GM23338 (cell line): Measurements from ENCODE around the gene VSIG10L. TPM values are rescaled to one million over a fixed set of nuclear protein-coding genes. Genes with fewer than 3 reads are reported as not detected.

Source experiments
- ATAC-seq: fragments of 200-7000 bp; cut with Tn5 transposase; 3 replicates; pipeline ENCODE4 v1.9.1; 2020
- DNase-seq: peaks from one replicate; pipeline ENCODE4 v3.0.0-alpha.2; 2015; ENCODE audit warnings: low spot score
- H2AFZ ChIP-seq: fragments of 200-600 bp; sonication (generic); 2 replicates; pipeline ENCODE4 v1.8.0; 2016; ENCODE audit warnings: antibody characterized with exemption, mild to moderate bottlenecking, moderate library complexity
- H3F3A ChIP-seq: fragments of 200-600 bp; sonication (generic); replicated peaks from 2 replicates; pipeline ENCODE4 v1.8.0; 2017; ENCODE audit warnings: antibody characterized with exemption, mixed run types, low read depth
- H3K27ac ChIP-seq: fragments of 200-600 bp; sonication (generic); 2 replicates; pipeline ENCODE4 v1.6.1; 2016; ENCODE audit warnings: low read depth
- H3K27me3 ChIP-seq: fragments of 200-600 bp; sonication (generic); 2 replicates; pipeline ENCODE4 v1.8.0; 2016; ENCODE audit warnings: mild to moderate bottlenecking, mixed run types, moderate library complexity; ENCODE audit not compliant: insufficient read depth
- H3K36me3 ChIP-seq: fragments of 200-600 bp; sonication (generic); 2 replicates; pipeline ENCODE4 v1.8.0; 2016; ENCODE audit warnings: mild to moderate bottlenecking; ENCODE audit not compliant: insufficient read depth
- H3K4me1 ChIP-seq: fragments of 200-600 bp; sonication (generic); 2 replicates; pipeline ENCODE4 v1.8.0; 2016; ENCODE audit warnings: mild to moderate bottlenecking, moderate library complexity; ENCODE audit not compliant: insufficient read depth
- H3K4me2 ChIP-seq: fragments of 200-600 bp; sonication (generic); 2 replicates; pipeline ENCODE4 v1.7.1; 2017; ENCODE audit warnings: mixed run types
- H3K4me3 ChIP-seq: fragments of 200-600 bp; sonication (generic); 2 replicates; pipeline ENCODE4 v1.6.1; 2016; ENCODE audit warnings: mixed run types
- H3K79me2 ChIP-seq: fragments of 200-600 bp; sonication (generic); replicated peaks from 2 replicates; pipeline ENCODE4 v1.8.0; 2017; ENCODE audit warnings: mild to moderate bottlenecking; ENCODE audit not compliant: insufficient read depth
- H3K9me2 ChIP-seq: fragments of 200-600 bp; sonication (generic); 2 replicates; pipeline ENCODE4 v1.8.0; 2017; ENCODE audit not compliant: insufficient read depth
- H4K20me1 ChIP-seq: fragments of 200-600 bp; sonication (generic); replicated peaks from 2 replicates; pipeline ENCODE4 v1.8.0; 2017; ENCODE audit warnings: mild to moderate bottlenecking; ENCODE audit not compliant: insufficient read depth
- H3K27ac Mint-ChIP-seq: 2 replicates; pipeline ENCODE4 v1.8.0; 2020; ENCODE audit warnings: inconsistent platforms, mild to moderate bottlenecking, moderate library complexity, mixed read lengths
- H3K27me3 Mint-ChIP-seq: 3 replicates; pipeline ENCODE4 v1.8.0; 2022; ENCODE audit warnings: low read depth, mild to moderate bottlenecking, moderate library complexity, mixed read lengths, inconsistent platforms; ENCODE audit not compliant: insufficient read depth, poor library complexity
- H3K36me3 Mint-ChIP-seq: 3 replicates; pipeline ENCODE4 v1.8.0; 2021; ENCODE audit warnings: low read depth, mild to moderate bottlenecking, inconsistent platforms, moderate library complexity, mixed read lengths
- H3K4me1 Mint-ChIP-seq: 3 replicates; pipeline ENCODE4 v1.8.0; 2020; ENCODE audit warnings: mild to moderate bottlenecking, inconsistent platforms, mixed read lengths
- H3K4me3 Mint-ChIP-seq: 3 replicates; pipeline ENCODE4 v1.8.0; 2021; ENCODE audit warnings: moderate library complexity, mild to moderate bottlenecking, inconsistent platforms, mixed read lengths
- H3K9me3 Mint-ChIP-seq: 3 replicates; pipeline ENCODE4 v1.8.0; 2020; ENCODE audit warnings: moderate library complexity, mild to moderate bottlenecking, inconsistent platforms, mixed read lengths
- CREB1 ChIP-seq: fragments of 250-450 bp; sonication (Bioruptor Pico); IDR thresholded peaks from 2 replicates; pipeline ENCODE4 v1.5.0; 2020; ENCODE audit warnings: low read depth, mild to moderate bottlenecking, moderate library complexity
- EZH2 ChIP-seq: fragments of 200-600 bp; sonication (generic); IDR thresholded peaks from one replicate; pipeline ENCODE4 v1.8.0; 2017; ENCODE audit warnings: antibody characterized with exemption, mild to moderate bottlenecking, low read depth; ENCODE audit not compliant: unreplicated experiment
- EZH2phosphoT487 ChIP-seq: fragments of 200-600 bp; sonication (generic); IDR thresholded peaks from one replicate; pipeline ENCODE4 v1.8.1; 2018; ENCODE audit warnings: antibody characterized with exemption; ENCODE audit not compliant: unreplicated experiment
- JUNB ChIP-seq: IDR thresholded peaks from one replicate; pipeline ENCODE4 v1.6.1; 2016; ENCODE audit warnings: antibody characterized with exemption; ENCODE audit not compliant: unreplicated experiment
- NANOG ChIP-seq: IDR thresholded peaks from 2 replicates; pipeline ENCODE4 v1.6.1; 2016; ENCODE audit warnings: antibody characterized with exemption, borderline replicate concordance
- POLR2AphosphoS5 ChIP-seq: IDR thresholded peaks from 2 replicates; pipeline ENCODE4 v1.6.1; 2016; ENCODE audit warnings: antibody characterized with exemption, low read depth
- STAT1 ChIP-seq: IDR thresholded peaks from one replicate; pipeline ENCODE4 v1.6.1; 2016; ENCODE audit warnings: antibody characterized with exemption; ENCODE audit not compliant: unreplicated experiment
- ZNF114 ChIP-seq: fragments of 250-450 bp; sonication (Bioruptor Pico); IDR thresholded peaks from 2 replicates; pipeline ENCODE4 v1.5.0; 2020; ENCODE audit warnings: mild to moderate bottlenecking, moderate library complexity
- ZNF331 ChIP-seq: fragments of 250-450 bp; sonication (Bioruptor Pico); IDR thresholded peaks from 2 replicates; pipeline ENCODE4 v1.5.0; 2020; ENCODE audit warnings: low read depth, mild to moderate bottlenecking, moderate library complexity
- polyA plus RNA-seq: library from polyadenylated mRNA; unstranded; fragments of >200 nt; fragmentation: Nextera tagmentation; extraction: Ambion mirVana; gene quantifications from 2 replicates; pipeline ENCODE4 v1.2.1, GENCODE V29; 2016
- total RNA-seq: library from RNA; depleted of rRNA; stranded (reverse); fragments of >200 nt; shearing (Covaris generic); gene quantifications from 2 replicates; pipeline ENCODE4 v1.2.3, GENCODE V29; 2014
- TF ChIP-seq, protein P1 (sequence below): fragments of 250-450 bp; sonication (Bioruptor Pico); IDR thresholded peaks from 2 replicates; pipeline ENCODE4 v1.5.0; 2020; ENCODE audit warnings: mild to moderate bottlenecking, moderate library complexity
- TF ChIP-seq, protein P2 (sequence below): IDR thresholded peaks from one replicate; pipeline ENCODE4 v1.6.1; 2018; ENCODE audit warnings: antibody characterized with exemption; ENCODE audit not compliant: unreplicated experiment
- TF ChIP-seq, protein P3 (sequence below): IDR thresholded peaks from 2 replicates; pipeline ENCODE4 v1.6.1; 2016; ENCODE audit warnings: antibody characterized with exemption
- TF ChIP-seq, protein P4 (sequence below), 2 experiments: fragments of 200-600 bp in 1 of 2; sonication (generic) in 1 of 2; conservative IDR thresholded peaks; 2 replicates each; pipeline versions ENCODE4 v1.5.1 to v1.6.1; 2016 to 2017; ENCODE audit warnings: antibody characterized with exemption in 2 of 2, low read depth in 2 of 2, mild to moderate bottlenecking in 2 of 2, moderate library complexity in 1 of 2

Gene VSIG10L
- total and polyA plus RNA-seq, 2 experiments from 2014 or later: 9.6 to 10.4 TPM

DNA sequence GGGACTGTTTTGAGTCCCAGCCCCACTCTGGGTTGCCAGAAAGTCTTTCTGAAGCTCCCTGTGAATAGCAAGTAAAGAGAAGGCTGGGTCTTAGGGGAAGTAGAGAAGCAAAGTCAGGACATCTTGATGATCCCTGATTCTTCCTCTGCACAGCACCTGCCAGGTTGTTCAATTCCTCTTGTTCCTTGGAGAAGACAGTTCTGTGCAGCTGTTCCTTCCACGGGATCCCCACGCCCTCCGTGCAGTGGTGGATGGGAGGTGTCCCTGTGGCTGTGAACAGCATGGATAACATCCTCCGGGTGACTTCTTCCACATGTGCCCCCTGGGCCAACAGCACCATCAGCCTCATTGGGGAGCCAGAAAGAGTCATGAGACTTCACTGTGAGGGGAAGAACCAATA is 59.6 kb downstream of the VSIG10L start:
- Histone ChIP-seq H3K27me3 (no peaks in the 10 kb centered on the region), H3F3A (no peaks in the 10 kb centered on the region), H3K4me3 (no peak overlapping the region), H3K4me2 (no peak overlapping the region), H3K79me2 (no peaks in the 10 kb centered on the region), H4K20me1 (no peaks in the 10 kb centered on the region), H3K4me1 (no peaks in the 10 kb centered on the region), H2AFZ (no peak overlapping the region), H3K9me2 (no peaks in the 10 kb centered on the region), H3K36me3 (no peaks in the 10 kb centered on the region), H3K27ac (no peak overlapping the region)
- TF ChIP-seq, protein P1, sequence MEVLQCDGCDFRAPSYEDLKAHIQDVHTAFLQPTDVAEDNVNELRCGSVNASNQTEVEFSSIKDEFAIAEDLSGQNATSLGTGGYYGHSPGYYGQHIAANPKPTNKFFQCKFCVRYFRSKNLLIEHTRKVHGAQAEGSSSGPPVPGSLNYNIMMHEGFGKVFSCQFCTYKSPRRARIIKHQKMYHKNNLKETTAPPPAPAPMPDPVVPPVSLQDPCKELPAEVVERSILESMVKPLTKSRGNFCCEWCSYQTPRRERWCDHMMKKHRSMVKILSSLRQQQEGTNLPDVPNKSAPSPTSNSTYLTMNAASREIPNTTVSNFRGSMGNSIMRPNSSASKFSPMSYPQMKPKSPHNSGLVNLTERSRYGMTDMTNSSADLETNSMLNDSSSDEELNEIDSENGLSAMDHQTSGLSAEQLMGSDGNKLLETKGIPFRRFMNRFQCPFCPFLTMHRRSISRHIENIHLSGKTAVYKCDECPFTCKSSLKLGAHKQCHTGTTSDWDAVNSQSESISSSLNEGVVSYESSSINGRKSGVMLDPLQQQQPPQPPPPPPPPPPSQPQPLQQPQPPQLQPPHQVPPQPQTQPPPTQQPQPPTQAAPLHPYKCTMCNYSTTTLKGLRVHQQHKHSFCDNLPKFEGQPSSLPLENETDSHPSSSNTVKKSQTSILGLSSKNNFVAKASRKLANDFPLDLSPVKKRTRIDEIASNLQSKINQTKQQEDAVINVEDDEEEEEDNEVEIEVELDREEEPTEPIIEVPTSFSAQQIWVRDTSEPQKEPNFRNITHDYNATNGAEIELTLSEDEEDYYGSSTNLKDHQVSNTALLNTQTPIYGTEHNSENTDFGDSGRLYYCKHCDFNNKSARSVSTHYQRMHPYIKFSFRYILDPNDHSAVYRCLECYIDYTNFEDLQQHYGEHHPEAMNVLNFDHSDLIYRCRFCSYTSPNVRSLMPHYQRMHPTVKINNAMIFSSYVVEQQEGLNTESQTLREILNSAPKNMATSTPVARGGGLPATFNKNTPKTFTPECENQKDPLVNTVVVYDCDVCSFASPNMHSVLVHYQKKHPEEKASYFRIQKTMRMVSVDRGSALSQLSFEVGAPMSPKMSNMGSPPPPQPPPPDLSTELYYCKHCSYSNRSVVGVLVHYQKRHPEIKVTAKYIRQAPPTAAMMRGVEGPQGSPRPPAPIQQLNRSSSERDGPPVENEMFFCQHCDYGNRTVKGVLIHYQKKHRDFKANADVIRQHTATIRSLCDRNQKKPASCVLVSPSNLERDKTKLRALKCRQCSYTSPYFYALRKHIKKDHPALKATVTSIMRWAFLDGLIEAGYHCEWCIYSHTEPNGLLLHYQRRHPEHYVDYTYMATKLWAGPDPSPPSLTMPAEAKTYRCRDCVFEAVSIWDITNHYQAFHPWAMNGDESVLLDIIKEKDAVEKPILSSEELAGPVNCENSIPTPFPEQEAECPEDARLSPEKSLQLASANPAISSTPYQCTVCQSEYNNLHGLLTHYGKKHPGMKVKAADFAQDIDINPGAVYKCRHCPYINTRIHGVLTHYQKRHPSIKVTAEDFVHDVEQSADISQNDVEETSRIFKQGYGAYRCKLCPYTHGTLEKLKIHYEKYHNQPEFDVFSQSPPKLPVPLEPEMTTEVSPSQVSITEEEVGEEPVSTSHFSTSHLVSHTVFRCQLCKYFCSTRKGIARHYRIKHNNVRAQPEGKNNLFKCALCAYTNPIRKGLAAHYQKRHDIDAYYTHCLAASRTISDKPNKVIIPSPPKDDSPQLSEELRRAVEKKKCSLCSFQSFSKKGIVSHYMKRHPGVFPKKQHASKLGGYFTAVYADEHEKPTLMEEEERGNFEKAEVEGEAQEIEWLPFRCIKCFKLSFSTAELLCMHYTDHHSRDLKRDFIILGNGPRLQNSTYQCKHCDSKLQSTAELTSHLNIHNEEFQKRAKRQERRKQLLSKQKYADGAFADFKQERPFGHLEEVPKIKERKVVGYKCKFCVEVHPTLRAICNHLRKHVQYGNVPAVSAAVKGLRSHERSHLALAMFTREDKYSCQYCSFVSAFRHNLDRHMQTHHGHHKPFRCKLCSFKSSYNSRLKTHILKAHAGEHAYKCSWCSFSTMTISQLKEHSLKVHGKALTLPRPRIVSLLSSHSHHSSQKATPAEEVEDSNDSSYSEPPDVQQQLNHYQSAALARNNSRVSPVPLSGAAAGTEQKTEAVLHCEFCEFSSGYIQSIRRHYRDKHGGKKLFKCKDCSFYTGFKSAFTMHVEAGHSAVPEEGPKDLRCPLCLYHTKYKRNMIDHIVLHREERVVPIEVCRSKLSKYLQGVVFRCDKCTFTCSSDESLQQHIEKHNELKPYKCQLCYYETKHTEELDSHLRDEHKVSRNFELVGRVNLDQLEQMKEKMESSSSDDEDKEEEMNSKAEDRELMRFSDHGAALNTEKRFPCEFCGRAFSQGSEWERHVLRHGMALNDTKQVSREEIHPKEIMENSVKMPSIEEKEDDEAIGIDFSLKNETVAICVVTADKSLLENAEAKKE (CRISPR knock-in tag): no peak
- TF ChIP-seq POLR2AphosphoS5: no peak
- TF ChIP-seq EZH2phosphoT487: no peak
- TF ChIP-seq JUNB: no peak
- TF ChIP-seq, protein P2, sequence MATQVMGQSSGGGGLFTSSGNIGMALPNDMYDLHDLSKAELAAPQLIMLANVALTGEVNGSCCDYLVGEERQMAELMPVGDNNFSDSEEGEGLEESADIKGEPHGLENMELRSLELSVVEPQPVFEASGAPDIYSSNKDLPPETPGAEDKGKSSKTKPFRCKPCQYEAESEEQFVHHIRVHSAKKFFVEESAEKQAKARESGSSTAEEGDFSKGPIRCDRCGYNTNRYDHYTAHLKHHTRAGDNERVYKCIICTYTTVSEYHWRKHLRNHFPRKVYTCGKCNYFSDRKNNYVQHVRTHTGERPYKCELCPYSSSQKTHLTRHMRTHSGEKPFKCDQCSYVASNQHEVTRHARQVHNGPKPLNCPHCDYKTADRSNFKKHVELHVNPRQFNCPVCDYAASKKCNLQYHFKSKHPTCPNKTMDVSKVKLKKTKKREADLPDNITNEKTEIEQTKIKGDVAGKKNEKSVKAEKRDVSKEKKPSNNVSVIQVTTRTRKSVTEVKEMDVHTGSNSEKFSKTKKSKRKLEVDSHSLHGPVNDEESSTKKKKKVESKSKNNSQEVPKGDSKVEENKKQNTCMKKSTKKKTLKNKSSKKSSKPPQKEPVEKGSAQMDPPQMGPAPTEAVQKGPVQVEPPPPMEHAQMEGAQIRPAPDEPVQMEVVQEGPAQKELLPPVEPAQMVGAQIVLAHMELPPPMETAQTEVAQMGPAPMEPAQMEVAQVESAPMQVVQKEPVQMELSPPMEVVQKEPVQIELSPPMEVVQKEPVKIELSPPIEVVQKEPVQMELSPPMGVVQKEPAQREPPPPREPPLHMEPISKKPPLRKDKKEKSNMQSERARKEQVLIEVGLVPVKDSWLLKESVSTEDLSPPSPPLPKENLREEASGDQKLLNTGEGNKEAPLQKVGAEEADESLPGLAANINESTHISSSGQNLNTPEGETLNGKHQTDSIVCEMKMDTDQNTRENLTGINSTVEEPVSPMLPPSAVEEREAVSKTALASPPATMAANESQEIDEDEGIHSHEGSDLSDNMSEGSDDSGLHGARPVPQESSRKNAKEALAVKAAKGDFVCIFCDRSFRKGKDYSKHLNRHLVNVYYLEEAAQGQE: no peak
- TF ChIP-seq ZNF331 (CRISPR knock-in tag): no peak
- TF ChIP-seq CREB1: no peak
- TF ChIP-seq, protein P3, sequence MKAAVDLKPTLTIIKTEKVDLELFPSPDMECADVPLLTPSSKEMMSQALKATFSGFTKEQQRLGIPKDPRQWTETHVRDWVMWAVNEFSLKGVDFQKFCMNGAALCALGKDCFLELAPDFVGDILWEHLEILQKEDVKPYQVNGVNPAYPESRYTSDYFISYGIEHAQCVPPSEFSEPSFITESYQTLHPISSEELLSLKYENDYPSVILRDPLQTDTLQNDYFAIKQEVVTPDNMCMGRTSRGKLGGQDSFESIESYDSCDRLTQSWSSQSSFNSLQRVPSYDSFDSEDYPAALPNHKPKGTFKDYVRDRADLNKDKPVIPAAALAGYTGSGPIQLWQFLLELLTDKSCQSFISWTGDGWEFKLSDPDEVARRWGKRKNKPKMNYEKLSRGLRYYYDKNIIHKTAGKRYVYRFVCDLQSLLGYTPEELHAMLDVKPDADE: no peak
- TF ChIP-seq, protein P4, sequence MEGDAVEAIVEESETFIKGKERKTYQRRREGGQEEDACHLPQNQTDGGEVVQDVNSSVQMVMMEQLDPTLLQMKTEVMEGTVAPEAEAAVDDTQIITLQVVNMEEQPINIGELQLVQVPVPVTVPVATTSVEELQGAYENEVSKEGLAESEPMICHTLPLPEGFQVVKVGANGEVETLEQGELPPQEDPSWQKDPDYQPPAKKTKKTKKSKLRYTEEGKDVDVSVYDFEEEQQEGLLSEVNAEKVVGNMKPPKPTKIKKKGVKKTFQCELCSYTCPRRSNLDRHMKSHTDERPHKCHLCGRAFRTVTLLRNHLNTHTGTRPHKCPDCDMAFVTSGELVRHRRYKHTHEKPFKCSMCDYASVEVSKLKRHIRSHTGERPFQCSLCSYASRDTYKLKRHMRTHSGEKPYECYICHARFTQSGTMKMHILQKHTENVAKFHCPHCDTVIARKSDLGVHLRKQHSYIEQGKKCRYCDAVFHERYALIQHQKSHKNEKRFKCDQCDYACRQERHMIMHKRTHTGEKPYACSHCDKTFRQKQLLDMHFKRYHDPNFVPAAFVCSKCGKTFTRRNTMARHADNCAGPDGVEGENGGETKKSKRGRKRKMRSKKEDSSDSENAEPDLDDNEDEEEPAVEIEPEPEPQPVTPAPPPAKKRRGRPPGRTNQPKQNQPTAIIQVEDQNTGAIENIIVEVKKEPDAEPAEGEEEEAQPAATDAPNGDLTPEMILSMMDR (conservative IDR thresholded peaks at IDR 0.05; ENCODE audit: low read depth in 2 of 2): no peak
- TF ChIP-seq EZH2: no peak
- TF ChIP-seq STAT1: no peak
- no peak for TF ChIP-seq ZNF114 (CRISPR knock-in tag)
- no peak for TF ChIP-seq NANOG
- H3K4me3 Mint-ChIP-seq: no peak overlapping the region
- H3K27me3 Mint-ChIP-seq: peaks cover 17% of the 10 kb centered on the region
- no peaks in the 10 kb centered on the region for H3K4me1 Mint-ChIP-seq
- ATAC-seq (no peak), DNase-seq (no peak)
- peaks cover 34% of the 10 kb centered on the region for H3K9me3 Mint-ChIP-seq
- no peak overlapping the region for H3K27ac Mint-ChIP-seq
- peaks cover 4% of the 10 kb centered on the region; the same call in 1 of the 3 replicates for H3K36me3 Mint-ChIP-seq
